Activated CD4-positive, alpha-beta T cell treated with anti-CD3 and anti-CD28 coated beads for 4 hours (primary cell): Measurements from ENCODE around the gene ESYT2.

Source experiments
- DNase-seq, 2 donors: peaks; one replicate each; pipeline ENCODE4 v3.0.0-alpha.2; 2020

The ESYT2 gene

DNA sequence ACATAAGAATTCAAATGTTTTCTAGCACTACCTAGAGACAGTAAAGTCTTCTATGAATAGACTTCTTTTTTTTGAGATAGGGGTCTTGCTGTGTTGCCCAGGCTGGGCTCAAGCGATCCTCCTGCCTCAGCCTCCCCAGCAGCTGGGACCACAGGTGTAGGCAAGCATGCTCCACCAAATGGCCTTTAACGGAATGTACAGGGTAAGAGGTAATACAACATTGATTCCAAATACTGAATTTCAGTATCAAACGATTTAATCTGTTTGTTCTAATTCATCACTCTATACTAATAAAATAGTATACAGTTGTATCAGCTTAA is 68.9 kb downstream of the ESYT2 start:
- no peak for DNase-seq

DNA sequence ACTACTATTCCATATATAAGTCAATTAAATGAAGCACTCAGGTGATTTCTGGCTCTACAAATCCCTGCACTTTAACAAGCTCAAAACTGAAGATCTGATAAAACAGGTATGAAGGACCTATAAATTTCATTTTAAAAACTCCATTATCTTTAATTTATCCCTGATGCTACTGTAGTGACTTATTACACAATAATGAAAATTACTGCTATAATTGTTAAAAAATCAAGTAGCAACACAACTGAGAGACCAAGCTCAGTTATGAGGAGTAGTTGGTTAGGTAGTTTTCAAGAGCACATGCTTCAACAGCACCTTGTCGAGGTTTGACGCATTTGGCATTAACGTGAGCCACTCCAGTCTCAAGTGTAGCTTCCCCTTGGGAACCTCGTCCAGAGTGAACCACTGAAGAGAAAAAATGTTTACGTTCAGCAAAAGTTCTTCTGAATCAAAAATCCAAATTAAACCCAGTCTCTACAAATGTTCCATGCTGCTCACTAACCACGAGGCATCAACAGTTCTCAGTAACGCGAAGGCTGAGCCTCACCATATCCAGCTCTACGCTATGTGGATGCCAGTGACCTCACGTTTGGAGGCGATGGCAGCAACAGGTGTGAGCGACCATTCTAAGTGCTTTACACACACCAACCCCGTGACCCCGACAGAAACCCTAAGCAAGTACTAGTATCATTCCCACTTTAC is 69.4 kb downstream of the ESYT2 start:
- no peak for DNase-seq

DNA sequence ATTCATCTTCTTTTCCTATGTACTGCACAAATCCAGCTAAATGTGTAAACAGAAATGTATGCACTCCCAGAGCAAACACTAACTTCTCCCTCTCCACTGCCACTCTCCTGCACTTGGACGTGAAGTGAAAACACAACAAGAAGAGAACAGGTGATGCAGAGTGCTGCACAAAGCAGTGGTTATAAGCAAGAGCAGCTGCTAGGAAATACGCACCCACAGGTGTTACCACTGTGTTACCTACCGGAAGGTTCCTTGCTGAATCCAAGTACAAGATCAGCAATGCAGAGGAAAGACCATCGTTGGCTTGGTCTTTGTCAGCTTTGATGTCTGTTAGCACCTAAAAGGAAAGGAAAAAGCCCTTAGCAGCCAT is 70.1 kb downstream of the ESYT2 start:
- DNase-seq = no peak

DNA sequence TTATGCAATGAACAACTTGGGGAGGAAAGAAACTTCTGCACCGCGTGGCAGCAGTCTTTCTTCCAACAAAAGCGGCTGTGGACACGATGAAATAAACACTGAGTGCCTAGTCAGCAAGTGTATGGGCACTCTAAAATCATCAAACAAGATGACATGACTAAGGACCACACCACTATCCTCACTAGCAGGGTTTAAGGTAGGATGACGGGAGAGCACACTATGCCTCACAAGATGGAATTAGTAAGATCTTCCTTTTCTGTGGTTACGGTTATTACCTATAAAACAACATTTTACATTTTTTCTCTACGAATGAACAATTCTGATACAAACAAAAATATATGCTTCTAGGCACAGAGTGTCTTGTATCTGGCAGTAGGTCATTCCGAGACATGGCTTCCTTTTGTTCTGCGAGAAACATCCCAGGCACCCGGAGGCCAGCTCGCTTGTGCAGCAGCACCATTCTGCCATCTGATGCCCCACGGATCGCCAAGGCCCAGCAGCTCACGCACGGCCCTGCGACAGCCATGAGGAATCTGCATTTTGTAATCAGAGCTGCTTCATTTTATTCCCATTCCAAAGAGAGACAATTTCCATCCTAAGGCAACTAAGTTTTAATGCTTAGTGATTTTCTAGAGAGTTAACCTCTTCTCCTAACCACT is 70.6 kb downstream of the ESYT2 start:
- no peak for DNase-seq

DNA sequence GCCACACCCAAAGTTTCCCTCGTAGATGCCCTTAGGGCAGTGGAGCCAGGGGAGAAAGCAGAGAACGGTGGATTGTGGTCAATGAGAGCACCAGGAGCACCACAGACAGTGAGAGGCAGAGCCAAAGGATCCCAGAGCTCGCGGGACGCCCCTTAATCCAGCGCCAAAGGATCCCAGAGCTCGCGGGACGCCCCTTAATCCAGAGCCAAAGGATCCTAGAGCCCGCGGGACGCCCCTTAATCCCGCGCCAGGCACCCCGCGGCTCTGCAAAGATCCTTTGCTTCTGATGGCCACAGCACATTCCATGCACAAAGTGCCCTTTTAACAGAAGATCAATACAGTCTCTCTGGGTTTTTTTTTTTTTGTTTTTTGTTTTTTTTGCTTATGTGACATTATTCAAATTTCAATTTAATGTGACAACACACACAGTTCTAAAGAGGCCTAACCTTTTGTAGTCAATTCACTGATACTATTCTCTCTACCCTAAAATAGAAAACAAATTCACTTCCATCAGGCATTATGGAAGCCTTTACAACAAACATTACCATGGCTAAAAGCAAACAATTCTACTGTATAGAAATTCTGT is 71.8 kb downstream of the ESYT2 start:
- DNase-seq = no peak

DNA sequence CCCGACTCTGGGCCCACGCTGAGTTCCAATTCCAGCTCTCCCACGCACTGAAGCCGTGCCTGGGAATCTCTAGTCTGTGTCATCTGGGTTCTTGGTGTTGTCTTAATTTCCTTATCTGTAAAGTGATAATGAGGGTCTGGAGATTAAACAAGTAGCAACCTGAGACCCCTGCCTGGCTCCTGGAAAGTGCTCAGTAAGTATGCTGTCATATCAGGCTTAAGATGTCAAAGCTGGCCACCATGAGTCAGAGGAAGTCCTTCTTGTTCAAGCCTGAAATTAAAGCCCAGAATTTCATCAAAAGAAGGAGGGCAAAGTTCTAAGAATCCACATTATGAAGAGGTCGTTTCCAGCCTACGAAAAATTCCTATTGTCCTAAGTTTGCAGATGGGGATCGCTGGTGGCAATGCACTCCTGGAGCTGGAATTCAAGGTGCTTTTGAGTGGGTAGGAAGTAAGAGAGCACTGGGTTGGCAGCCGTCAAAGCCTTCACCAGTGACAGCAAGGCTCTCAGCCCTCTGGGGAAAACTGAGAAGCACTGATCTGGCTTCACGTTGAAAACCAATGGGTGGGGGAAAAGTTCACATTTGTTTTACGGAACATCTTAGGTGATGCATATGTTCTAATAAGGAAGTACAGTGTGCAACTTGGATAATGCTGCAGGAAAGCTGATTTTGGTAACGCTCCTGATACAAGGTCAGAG is 74.4 kb downstream of the ESYT2 start:
- no peak for DNase-seq

DNA sequence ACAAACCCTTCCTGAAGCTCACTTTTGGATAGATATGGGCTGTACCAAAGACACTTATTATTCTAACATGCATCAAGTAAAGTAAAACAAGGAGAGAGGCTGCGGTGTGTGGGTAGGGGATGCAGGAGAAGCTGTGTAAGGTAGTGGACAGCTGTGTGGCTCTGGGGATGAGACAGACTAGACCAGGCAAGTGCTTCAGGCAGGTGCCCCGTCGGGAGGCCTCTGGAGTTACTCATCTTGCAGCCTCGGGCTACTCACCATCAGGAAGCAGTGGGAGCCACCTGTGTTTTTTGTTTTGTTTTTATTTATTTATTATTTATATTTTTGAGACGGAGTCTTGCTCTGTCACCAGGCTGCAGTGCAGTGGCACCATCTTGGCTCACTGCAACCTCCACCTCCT is 75.4 kb downstream of the ESYT2 start:
- DNase-seq = no peak

DNA sequence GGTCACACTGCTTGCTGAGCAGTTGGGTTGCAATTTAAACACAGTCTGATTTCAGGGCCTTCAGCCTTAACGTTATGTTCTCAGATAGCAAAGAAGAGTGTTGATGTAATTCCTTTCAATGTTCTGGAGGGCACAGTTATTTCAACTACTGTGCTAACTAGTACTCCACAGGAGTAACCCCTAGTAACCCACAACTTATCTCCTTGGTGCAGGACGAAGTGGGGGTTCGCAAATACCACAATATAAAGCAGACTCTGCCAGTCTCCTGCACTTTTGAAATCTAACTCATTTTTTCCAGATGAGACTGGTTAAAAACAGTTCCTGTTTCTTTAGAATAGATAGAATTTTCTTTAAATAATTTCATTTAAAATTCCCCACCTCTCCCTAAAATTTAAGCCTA is 77.6 kb downstream of the ESYT2 start:
- DNase-seq = no peak

DNA sequence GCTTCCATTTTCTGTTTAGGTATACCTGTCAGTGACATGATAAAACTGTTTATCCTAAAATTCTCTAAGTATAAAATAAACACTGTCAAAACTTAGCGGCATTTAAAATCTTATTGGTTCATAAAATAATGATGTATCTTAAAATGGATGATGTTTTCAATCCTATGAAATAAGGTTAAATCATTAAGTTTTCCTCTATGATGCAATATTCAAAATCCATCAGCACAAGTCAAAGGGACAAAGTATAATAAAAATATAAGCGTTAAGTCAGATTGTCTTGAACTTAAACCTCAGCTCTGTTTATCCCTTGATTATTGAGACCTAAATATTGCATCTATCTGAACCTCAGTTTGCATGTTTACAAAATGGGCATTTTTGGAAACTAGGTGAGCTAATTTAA is 78.1 kb downstream of the ESYT2 start:
- DNase-seq = no peak

DNA sequence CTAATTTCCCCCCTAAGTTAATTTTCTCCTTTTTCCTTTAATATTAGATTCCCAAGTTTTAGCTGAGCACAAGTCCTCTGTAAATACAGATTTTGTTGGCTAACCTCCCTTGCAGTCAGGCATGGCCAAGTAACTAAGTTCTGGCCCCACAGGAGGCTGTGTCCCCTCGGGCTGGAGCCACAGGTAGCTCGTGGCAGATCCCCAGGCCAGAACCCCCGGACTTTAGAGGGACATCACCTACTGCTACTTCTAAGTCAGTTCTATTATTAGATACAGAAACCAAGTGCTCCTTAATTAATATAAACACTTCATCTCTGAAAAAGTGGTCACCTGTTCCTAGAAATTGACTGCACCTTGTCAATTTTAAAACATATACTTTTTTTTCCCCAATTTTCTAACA is 78.6 kb downstream of the ESYT2 start:
- no peak for DNase-seq

DNA sequence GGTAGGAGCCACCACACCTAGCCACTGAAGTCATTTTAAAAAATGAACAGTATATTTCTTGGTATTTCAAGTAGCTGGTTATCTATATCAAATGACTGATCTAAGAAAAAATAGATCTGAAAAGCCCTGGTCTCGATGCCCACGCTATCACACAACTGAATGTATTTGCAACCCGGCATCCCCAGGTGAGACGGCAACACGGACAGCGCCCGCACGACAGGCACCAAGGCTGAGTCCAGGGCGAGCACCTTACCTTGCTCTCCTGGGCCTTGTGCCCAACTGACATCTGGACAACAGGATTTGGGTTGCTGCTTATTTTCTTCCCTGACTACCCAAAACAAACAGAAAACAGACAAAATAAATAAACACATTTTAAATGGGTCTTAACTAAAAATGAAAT is 79.9 kb downstream of the ESYT2 start:
- no peak for DNase-seq

DNA sequence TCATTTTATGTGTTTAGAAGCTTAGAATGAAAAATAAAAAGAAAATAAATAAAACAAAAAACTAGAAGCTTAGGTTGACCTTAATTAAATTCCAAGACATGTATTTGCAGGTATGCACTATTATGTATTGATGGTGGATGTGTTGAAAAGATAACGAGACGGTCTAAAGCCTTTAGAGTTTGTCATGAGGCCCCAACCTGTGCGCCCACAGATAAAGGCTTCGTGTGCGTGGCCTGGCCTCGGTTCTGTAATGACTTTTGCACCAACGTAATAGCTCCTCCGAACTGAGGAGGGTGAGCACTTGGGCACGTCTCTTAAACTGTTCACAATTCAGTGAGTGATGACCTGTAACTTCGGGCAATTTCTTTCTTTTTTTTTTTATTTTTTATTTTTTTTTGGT is 81.0 kb downstream of the ESYT2 start:
- no peak for DNase-seq

DNA sequence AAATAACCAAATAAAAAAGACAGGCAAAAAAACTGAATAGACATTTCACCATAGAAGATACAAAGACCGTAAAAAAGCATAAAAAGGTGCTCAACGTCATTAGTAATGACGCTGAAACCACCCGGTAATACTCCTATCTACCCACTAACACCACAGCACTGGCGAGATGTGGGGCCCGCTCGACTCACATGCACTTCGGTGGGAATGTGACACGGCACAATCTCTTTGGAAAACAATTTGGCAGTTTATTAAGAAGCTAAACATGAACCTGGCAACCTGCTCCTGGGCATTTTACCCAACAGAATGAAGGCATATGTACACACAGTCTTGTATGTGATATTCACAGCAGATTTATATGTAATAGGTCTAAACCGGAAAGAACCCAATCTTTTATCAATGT is 81.9 kb downstream of the ESYT2 start:
- no peak for DNase-seq

DNA sequence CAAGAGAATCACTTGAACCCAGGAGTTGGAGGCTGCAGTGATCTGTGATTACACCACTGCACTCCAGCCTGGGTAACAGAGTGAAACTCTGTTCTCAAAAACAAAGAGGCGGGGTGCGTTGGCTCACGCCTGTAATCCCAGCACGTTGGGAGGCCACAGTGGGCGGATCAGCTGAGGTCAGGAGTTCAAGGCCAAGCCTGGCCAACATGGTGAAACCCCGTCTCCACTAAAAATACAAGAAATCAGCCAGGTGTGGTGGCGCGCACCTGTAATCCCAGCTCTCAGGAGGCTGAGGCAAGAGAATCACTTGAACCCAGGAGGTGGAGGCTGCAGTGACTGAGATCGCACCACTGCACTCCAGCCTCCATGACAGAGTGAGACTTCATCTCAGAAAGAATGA is 82.4 kb downstream of the ESYT2 start:
- DNase-seq = no peak

DNA sequence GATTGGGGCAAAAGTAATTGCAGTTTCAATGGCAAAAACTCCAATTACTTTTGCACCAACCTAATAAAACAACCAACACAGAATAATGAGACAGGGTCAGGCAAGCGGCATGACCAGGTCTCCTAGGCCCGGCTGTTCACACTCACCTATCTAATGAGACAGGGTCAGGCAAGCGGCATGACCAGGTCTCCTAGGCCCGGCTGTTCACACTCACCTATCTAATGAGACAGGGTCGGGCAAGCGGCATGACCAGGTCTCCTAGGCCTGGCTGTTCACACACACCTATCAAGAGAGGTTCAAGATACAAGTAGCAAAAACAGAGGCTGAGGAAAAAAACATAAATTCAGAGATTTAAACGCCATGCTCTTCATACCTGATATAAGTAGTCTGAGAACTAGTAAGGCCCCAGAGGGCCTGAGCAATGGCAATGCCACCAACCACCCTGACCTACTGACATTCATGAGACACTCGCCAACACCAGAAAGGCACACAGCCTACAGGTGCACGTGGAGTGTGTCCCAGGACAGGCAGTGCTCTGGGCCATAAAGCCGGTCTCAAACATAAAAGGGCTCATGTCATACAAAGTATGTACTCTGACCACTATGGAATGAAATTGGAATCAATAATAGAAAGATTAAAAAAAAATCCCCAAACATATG is 84.1 kb downstream of the ESYT2 start:
- no peak for DNase-seq

DNA sequence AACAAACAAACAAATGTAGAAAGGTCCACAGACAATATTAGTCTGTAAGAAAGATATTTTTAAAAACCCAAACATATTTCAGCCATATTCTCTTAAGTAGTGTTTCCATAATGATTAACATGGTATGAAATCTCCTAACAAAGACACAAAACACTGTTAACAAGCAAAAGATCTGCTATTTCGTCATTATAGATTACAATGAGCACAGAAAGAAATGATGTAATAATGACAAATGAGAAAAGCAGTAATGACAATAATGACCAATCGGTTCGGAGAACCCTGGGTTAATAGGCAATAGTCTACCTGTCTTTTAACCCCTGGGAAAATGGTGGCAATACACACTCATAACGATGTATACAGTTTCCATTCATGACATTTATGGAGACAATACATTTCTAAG is 85.2 kb downstream of the ESYT2 start:
- no peak for DNase-seq

DNA sequence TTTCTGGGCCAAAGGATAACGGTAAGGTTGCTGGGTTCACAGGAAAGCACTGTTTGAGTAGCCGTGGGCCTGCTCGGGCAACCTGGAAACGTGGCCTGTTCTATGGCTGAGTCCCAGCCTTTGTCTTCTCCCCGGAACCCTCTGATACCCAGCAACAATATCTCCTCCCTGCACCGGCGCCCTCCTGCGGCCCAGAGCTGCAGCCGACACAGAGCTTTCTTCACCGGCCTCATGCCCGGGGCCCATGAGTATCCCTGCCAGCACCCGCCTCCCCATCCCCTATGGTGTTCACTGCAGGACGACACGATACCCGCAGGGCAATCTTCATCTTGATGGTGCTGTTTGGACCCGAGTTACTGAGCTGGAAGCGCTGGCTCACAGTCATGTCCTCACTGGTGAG is 86.1 kb downstream of the ESYT2 start:
- DNase-seq = no peak

DNA sequence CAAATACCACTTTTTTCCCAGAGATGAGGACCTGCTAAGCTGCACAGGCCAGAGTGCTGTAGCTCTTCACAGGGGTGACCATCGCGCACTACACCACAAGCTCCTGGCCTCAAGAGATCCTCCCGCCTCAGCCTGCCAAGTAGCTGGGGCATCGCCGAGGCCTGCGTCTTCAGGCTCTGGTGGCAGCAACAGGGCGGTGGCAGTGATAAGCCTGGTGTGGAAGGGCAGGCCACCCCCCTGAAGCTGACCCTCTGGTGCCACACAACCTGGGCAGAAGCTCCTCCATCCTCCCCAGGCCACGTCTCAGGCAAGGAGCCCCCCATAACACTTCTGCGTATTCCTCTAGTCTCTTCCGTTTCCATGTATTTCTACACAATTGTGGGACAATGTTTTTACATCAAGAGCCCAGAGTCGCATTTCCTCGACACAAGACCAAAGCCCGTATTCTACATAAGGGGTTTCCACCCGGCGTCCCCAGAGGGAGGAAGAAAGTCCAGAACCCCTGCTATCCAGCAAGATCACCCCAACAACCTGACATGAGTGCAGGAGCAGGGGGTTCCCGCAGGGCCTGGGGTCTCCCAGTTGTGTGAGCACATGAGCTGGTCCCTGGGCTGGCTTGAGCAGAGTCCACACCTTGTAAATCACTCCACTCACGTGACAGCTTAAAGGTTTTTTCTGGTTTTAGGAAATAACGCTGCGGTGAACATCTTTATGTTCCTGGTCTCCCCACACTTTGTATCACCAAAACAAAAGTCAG is 87.1 kb downstream of the ESYT2 start:
- DNase-seq = no peak

DNA sequence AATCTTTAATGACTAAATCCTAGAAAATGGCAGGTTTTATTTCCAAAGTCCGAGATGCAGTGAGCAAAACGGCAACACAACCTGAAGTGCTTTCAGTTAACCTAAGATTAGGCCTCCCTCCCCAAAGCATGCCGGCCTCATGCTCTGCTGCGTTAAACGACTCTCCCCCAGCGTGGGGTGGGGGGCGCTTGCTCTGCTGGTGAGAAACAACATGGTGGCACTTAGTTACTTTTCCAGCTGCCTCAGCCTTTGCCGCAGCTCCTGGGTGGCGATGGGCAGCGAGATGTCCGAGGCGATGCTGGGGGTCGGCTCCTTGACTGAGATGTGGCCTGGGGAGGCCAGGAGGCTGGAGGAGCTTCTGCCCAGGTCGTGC is 88.0 kb downstream of the ESYT2 start:
- no peak for DNase-seq

DNA sequence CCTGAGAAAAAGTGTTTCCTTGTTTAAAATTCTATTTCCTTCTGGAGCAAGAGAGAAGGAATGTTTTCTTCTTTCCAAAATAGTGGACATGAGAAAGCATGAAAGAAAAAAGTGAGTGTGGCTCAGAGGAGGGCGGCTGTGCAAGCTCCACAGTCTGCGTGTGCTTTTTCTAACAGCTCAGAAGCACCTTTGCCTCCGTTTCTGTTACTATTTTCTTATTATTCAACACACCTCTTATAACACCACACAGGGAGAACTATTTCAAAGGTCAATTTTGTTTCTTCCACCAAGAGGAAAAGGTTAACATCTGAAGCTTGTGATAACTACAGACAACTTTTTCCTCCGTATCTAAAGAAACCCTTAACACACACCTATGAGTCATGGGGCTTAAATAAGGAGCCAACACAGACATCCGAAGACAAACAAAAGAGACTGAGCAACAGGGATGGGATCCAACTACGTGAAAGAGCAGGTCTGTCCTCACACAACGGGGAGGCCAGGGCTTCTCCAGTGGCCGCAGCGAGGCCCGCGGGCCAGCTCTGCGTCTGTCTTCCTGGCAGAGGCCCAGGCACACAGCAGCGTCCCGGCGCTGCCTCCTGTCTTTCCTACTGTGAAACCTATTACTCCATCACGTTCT is 88.5 kb downstream of the ESYT2 start:
- DNase-seq = no peak

DNA sequence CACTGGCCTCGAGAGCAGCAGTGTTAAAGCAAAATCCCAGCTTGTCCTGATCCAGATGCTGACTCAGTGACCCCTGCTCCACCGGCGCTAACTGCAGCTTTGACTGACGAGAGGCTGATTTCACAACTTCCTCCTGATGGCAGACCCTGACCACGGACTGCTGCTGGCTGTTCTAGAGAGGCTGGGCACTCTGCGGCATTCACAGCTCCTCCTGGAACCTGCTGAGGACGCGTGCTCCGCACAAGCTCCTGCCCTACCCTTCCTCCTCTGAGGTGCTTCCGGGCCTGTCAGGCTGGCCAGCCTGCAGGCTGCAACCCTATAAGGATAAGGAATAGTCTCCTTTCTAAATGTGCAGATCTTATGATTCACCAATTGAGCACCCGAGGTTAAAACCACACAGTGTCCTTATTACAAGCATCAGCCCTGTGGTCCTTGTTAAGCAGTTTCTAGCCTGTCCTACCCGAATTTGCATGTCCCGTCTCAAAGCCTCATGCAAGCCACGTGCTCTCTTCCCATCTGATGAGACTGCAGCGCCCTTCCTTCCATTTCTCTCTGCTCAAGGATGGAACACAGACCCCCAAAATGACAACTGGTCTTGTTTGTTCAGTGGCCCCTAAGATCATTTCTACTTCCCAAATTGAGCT is 89.2 kb downstream of the ESYT2 start:
- no peak for DNase-seq

DNA sequence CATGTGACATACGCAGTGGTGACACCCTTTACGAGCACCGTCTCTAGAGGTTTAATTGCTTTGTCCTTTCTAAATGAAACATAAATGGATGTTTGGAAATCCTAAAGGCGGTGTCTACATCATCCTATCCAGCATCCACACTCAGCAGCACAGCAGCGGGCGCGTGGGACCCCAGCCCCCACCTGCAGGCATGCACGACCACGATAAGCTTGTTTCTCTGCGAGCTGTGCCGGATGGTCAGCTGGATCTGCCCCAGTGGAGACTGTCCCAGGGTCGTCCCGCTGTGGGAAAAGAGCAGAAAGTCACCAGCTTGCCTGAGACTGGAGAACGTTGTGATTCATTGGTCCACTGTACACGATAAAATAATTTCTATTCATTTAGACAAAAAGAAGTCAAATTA is 90.5 kb downstream of the ESYT2 start:
- no peak for DNase-seq
